Measurements from ENCODE around the gene CHL1.

Gene CHL1

GRCh38 chr3:199835-200234 is 3.3 kb downstream of the CHL1 start:
- no peak overlapping the region for H2AFZ ChIP-seq (ENCODE audit: low read length)
- no peaks in the 10 kb centered on the region for H3K4me1 ChIP-seq (ENCODE audit: low read length)
- no peak overlapping the region for H3K9ac ChIP-seq (ENCODE audit: low read length)
- H3K27me3 ChIP-seq (replicated peaks; ENCODE audit: insufficient read depth, low read length): no peaks in the 10 kb centered on the region
- no peaks in the 10 kb centered on the region for H3K9me3 ChIP-seq (replicated peaks; ENCODE audit: insufficient read depth, low read length)
- H3K27ac ChIP-seq (ENCODE audit: low read length): no peak overlapping the region
- no peaks in the 10 kb centered on the region for H4K20me1 ChIP-seq (ENCODE audit: insufficient read depth, low read length)
- no peaks in the 10 kb centered on the region for H3F3A ChIP-seq (ENCODE audit: insufficient read depth, low read length)
- no peaks in the 10 kb centered on the region for H3K36me3 ChIP-seq (replicated peaks; ENCODE audit: insufficient read depth, low read length)
- no peak for TF ChIP-seq EZH2 (optimal IDR thresholded peaks at IDR 0.05; ENCODE audit: low read depth, low read length)
- no peak overlapping the region for H3K4me2 ChIP-seq (ENCODE audit: low read depth, low read length)
- no peak overlapping the region for H3K4me3 ChIP-seq (ENCODE audit: low read length)
- H3K9me2 ChIP-seq (replicated peaks; ENCODE audit: insufficient read depth, low read length): no peaks in the 10 kb centered on the region
- no peak for DNase-seq
- no peaks in the 10 kb centered on the region for H3K79me2 ChIP-seq (ENCODE audit: low read length)

- no peaks in the 10 kb centered on the region for H3K4me1 ChIP-seq (ENCODE audit: low read length)
- DNase-seq: no peak
- no peaks in the 10 kb centered on the region for H4K20me1 ChIP-seq (ENCODE audit: insufficient read depth, low read length)
- H3F3A ChIP-seq (ENCODE audit: insufficient read depth, low read length): no peaks in the 10 kb centered on the region
- TF ChIP-seq CTCF (IDR thresholded peaks at IDR 0.05; ENCODE audit: low read length) (no peak), EZH2phosphoT487 (IDR thresholded peaks at IDR 0.05; ENCODE audit: low read length) (no peak), EZH2 (optimal IDR thresholded peaks at IDR 0.05; ENCODE audit: low read depth, low read length) (no peak)
- H2AFZ ChIP-seq (ENCODE audit: low read length): no peak overlapping the region
- H3K9me2 ChIP-seq (replicated peaks; ENCODE audit: insufficient read depth, low read length): no peaks in the 10 kb centered on the region
- H3K36me3 ChIP-seq (replicated peaks; ENCODE audit: insufficient read depth, low read length): no peaks in the 10 kb centered on the region
- no peak overlapping the region for H3K4me2 ChIP-seq (ENCODE audit: low read depth, low read length)
- no peaks in the 10 kb centered on the region for H3K9me3 ChIP-seq (replicated peaks; ENCODE audit: insufficient read depth, low read length)
- no peak overlapping the region for H3K9ac ChIP-seq (ENCODE audit: low read length)
- H3K27me3 ChIP-seq (replicated peaks; ENCODE audit: insufficient read depth, low read length): no peaks in the 10 kb centered on the region
- H3K27ac ChIP-seq (ENCODE audit: low read length): no peak overlapping the region
- H3K4me3 ChIP-seq (ENCODE audit: low read length): no peak overlapping the region
- no peaks in the 10 kb centered on the region for H3K79me2 ChIP-seq (ENCODE audit: low read length)
Measured at GRCh38 chr3:200758-201325, 4.3 kb downstream of the CHL1 start.

- Histone ChIP-seq H3K4me3 (ENCODE audit: low read length) (no peak overlapping the region), H3K9me3 (replicated peaks; ENCODE audit: insufficient read depth, low read length) (no peaks in the 10 kb centered on the region), H3K9ac (ENCODE audit: low read length) (no peak overlapping the region), H3K27me3 (replicated peaks; ENCODE audit: insufficient read depth, low read length) (no peaks in the 10 kb centered on the region), H3K36me3 (replicated peaks; ENCODE audit: insufficient read depth, low read length) (no peaks in the 10 kb centered on the region), H2AFZ (ENCODE audit: low read length) (no peak overlapping the region), H3F3A (ENCODE audit: insufficient read depth, low read length) (no peaks in the 10 kb centered on the region), H3K4me1 (ENCODE audit: low read length) (no peaks in the 10 kb centered on the region), H3K27ac (ENCODE audit: low read length) (no peak overlapping the region), H3K4me2 (ENCODE audit: low read depth, low read length) (no peak overlapping the region), H4K20me1 (ENCODE audit: insufficient read depth, low read length) (no peaks in the 10 kb centered on the region), H3K9me2 (replicated peaks; ENCODE audit: insufficient read depth, low read length) (no peaks in the 10 kb centered on the region), H3K79me2 (ENCODE audit: low read length) (no peaks in the 10 kb centered on the region)
- TF ChIP-seq EZH2 (optimal IDR thresholded peaks at IDR 0.05; ENCODE audit: low read depth, low read length) (no peak), EZH2phosphoT487 (IDR thresholded peaks at IDR 0.05; ENCODE audit: low read length) (no peak), CTCF (IDR thresholded peaks at IDR 0.05; ENCODE audit: low read length) (no peak)
- no peak for DNase-seq
Measured at GRCh38 chr3:204102-204501, 7.5 kb downstream of the CHL1 start.

- H3K4me1 ChIP-seq (ENCODE audit: low read length): no peaks in the 10 kb centered on the region
- no peaks in the 10 kb centered on the region for H3K79me2 ChIP-seq (ENCODE audit: low read length)
- no peaks in the 10 kb centered on the region for H3K36me3 ChIP-seq (replicated peaks; ENCODE audit: insufficient read depth, low read length)
- H3K9ac ChIP-seq (ENCODE audit: low read length): no peak overlapping the region
- H4K20me1 ChIP-seq (ENCODE audit: insufficient read depth, low read length): no peaks in the 10 kb centered on the region
- no peak overlapping the region for H3K4me3 ChIP-seq (ENCODE audit: low read length)
- H3K9me2 ChIP-seq (replicated peaks; ENCODE audit: insufficient read depth, low read length): no peaks in the 10 kb centered on the region
- no peak for TF ChIP-seq CTCF (IDR thresholded peaks at IDR 0.05; ENCODE audit: low read length)
- no peak for TF ChIP-seq EZH2 (optimal IDR thresholded peaks at IDR 0.05; ENCODE audit: low read depth, low read length)
- no peak for TF ChIP-seq EZH2phosphoT487 (IDR thresholded peaks at IDR 0.05; ENCODE audit: low read length)
- H3K27me3 ChIP-seq (replicated peaks; ENCODE audit: insufficient read depth, low read length): no peaks in the 10 kb centered on the region
- no peak overlapping the region for H3K4me2 ChIP-seq (ENCODE audit: low read depth, low read length)
- no peak for DNase-seq
- H3F3A ChIP-seq (ENCODE audit: insufficient read depth, low read length): no peaks in the 10 kb centered on the region
- no peak overlapping the region for H3K27ac ChIP-seq (ENCODE audit: low read length)
- no peaks in the 10 kb centered on the region for H3K9me3 ChIP-seq (replicated peaks; ENCODE audit: insufficient read depth, low read length)
- no peak overlapping the region for H2AFZ ChIP-seq (ENCODE audit: low read length)
Measured at GRCh38 chr3:207973-208372, 11.4 kb downstream of the CHL1 start.

Measured in MM.1S (cell line).